K562 (cell line): ENCODE results near the gene ATXN7.

Source experiments
- PCBP1 ChIP-seq: fragments of 200-400 bp; formaldehyde crosslinking; IDR thresholded peaks from 2 replicates; pipeline ENCODE4 v1.6.1; 2018; ENCODE audit warnings: mild to moderate bottlenecking, low read depth, low read length; ENCODE audit not compliant: poor library complexity, severe bottlenecking
- POLR2A ChIP-seq: fragments of 450-650 bp; conservative IDR thresholded peaks from 2 replicates; pipeline ENCODE4 v1.6.1; 2016
- POLR2B ChIP-seq: fragments of 450-650 bp; IDR thresholded peaks from 2 replicates; pipeline ENCODE4 v1.6.1; 2018; ENCODE audit warnings: low read depth; ENCODE audit not compliant: partially characterized antibody
- PTTG1 ChIP-seq: fragments of 450-650 bp; IDR thresholded peaks from 2 replicates; pipeline ENCODE4 v1.6.1; 2016; ENCODE audit warnings: low read depth, mild to moderate bottlenecking, missing genetic modification characterization, missing compliant biosample characterization
- TBP ChIP-seq: optimal IDR thresholded peaks from 2 replicates; pipeline ENCODE3; 2011; ENCODE audit warnings: low read depth, low read length, improper control_type of control experiment
- TGIF2 ChIP-seq: sonication (generic); formaldehyde crosslinking; IDR thresholded peaks from 2 replicates; pipeline ENCODE4 v1.8.1; 2022; ENCODE audit warnings: mild to moderate bottlenecking, missing genetic modification reagents, moderate library complexity
- USF2 ChIP-seq: sonication (generic); formaldehyde crosslinking; IDR thresholded peaks from 2 replicates; pipeline ENCODE4 v1.5.0; 2020; ENCODE audit warnings: missing genetic modification reagents
- TF ChIP-seq, protein P1 (sequence below): sonication (generic); formaldehyde crosslinking; IDR thresholded peaks from 2 replicates; pipeline ENCODE4 v1.8.0; 2022; ENCODE audit warnings: mild to moderate bottlenecking, missing genetic modification reagents

GRCh38 chr3:63976872-63977200 lies 113.2 kb downstream of the ATXN7 start:
- no peak for TF ChIP-seq PTTG1 (tag)
- TF ChIP-seq, protein P1, sequence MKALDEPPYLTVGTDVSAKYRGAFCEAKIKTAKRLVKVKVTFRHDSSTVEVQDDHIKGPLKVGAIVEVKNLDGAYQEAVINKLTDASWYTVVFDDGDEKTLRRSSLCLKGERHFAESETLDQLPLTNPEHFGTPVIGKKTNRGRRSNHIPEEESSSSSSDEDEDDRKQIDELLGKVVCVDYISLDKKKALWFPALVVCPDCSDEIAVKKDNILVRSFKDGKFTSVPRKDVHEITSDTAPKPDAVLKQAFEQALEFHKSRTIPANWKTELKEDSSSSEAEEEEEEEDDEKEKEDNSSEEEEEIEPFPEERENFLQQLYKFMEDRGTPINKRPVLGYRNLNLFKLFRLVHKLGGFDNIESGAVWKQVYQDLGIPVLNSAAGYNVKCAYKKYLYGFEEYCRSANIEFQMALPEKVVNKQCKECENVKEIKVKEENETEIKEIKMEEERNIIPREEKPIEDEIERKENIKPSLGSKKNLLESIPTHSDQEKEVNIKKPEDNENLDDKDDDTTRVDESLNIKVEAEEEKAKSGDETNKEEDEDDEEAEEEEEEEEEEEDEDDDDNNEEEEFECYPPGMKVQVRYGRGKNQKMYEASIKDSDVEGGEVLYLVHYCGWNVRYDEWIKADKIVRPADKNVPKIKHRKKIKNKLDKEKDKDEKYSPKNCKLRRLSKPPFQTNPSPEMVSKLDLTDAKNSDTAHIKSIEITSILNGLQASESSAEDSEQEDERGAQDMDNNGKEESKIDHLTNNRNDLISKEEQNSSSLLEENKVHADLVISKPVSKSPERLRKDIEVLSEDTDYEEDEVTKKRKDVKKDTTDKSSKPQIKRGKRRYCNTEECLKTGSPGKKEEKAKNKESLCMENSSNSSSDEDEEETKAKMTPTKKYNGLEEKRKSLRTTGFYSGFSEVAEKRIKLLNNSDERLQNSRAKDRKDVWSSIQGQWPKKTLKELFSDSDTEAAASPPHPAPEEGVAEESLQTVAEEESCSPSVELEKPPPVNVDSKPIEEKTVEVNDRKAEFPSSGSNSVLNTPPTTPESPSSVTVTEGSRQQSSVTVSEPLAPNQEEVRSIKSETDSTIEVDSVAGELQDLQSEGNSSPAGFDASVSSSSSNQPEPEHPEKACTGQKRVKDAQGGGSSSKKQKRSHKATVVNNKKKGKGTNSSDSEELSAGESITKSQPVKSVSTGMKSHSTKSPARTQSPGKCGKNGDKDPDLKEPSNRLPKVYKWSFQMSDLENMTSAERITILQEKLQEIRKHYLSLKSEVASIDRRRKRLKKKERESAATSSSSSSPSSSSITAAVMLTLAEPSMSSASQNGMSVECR (CRISPR knock-in tag): no peak
- TF ChIP-seq USF2 (CRISPR knock-in tag): no peak
- TF ChIP-seq POLR2A: no peak
- no peak for TF ChIP-seq PCBP1
- TF ChIP-seq TGIF2 (CRISPR knock-in tag): no peak
- no peak for TF ChIP-seq TBP
- TF ChIP-seq POLR2B: no peak
